HEK293T (cell line): ENCODE measurements around the gene TARDBP.

Experiments
- FOXA1 ChIP-seq: fragments of 450-650 bp; IDR thresholded peaks from 2 replicates; pipeline ENCODE4 v1.6.1; 2016; ENCODE audit warnings: mild to moderate bottlenecking
- FOXK2 ChIP-seq: fragments of 450-650 bp; IDR thresholded peaks from 2 replicates; pipeline ENCODE4 v1.6.1; 2016; ENCODE audit warnings: mild to moderate bottlenecking
- FOXM1 ChIP-seq: fragments of 450-650 bp; IDR thresholded peaks from 2 replicates; pipeline ENCODE4 v1.6.1; 2017; ENCODE audit warnings: mild to moderate bottlenecking, borderline replicate concordance
- LEF1 ChIP-seq: fragments of 450-650 bp; IDR thresholded peaks from 2 replicates; pipeline ENCODE4 v1.6.1; 2017; ENCODE audit warnings: mild to moderate bottlenecking, borderline replicate concordance
- NFRKB ChIP-seq: fragments of 450-650 bp; IDR thresholded peaks from 2 replicates; pipeline ENCODE4 v1.6.1; 2016; ENCODE audit warnings: mild to moderate bottlenecking, moderate library complexity
- SP1 ChIP-seq: fragments of 450-650 bp; IDR thresholded peaks from 2 replicates; pipeline ENCODE4 v1.6.1; 2017
- SUZ12 ChIP-seq: fragments of 450-650 bp; IDR thresholded peaks from 2 replicates; pipeline ENCODE4 v1.6.1; 2016; ENCODE audit warnings: mild to moderate bottlenecking
- ZNF384 ChIP-seq: fragments of 450-650 bp; IDR thresholded peaks from 2 replicates; pipeline ENCODE4 v1.6.1; 2016

DNA sequence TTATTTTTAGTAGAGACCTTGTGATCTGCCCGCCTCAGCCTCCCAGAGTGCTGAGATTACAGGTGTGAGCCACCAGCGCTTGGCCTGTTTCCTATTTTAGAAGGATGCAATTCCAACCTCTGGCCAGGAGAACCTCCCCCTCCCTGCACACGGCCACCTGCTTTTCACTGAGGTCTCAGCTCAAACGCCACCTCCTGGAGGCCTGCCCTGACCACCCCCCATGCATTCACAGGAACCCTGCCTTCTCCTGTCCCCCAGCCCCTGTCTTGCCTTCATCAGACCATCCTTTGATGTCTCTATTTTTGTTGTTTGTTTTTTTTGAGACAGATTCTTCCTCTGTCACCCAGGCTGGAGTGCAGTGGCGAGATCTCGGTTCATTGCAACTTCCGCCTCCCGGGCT is 45.0 kb downstream of the TARDBP start:
- no peak for TF ChIP-seq SP1
- TF ChIP-seq NFRKB, result no peak
- TF ChIP-seq FOXK2, result no peak
- no peak for TF ChIP-seq SUZ12
- no peak for TF ChIP-seq FOXM1
- no peak for TF ChIP-seq FOXA1
- no peak for TF ChIP-seq LEF1
- no peak for TF ChIP-seq ZNF384
